Measurements from ENCODE around the gene DPH3.

DPH3 gene

DNA sequence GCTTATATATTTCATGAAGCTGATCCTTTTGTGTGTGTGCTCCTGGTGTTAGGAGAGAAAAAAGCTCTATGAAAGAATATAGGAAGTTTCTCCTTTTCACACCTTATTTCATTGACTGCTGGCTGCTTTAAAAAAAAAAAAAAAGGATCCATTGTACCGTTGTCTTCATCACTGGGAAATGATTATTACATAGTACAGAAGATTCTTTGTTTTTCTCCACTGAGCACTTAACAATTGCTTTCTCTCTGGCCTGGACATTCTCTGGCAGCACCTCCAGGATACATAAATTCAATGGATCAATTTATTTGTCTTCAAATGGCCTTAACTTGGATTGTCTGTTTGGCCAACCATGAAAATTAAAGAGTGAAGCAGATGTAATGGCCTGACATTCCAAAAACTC is 37.2 kb downstream of the DPH3 start:
- no peak for DNase-seq

DNA sequence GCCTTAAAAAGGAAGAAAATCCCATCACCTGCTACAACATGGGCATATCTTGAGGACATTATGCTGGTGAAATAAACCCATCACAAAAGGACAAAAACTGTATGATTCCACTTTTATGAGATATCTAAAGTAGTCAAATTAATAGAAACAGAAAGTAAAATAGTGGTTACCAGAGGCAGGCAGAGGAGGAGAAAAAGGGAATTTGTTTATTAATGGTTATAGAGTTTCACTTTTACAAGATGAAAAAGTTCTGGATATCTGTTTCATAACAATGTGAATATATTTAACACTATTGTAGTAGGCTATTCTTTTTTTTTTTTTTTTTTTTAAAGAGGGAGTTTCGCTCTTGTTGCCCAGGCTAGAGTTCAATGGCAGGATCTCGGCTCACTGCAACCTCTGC is 40.4 kb downstream of the DPH3 start:
- no peak for DNase-seq

DNA sequence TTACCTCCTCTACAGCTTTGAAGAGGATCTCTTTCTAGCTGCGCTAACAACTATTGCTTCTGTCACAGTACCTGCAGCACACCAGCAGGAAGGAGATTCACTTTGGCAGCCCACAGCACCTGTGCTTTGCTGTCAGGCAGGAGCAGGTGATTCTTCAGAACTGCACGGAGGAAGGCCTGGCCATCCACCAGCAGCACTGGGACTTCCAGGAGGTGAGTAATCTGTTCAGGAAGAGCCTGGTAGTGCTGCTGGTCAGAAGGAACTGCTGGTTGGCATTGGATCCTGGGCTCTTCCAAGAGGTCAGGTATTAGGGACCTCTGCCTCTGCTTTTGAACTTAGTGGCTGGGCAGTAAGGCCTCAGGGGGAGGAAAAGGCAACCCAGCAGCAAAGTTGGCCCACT is 42.2 kb downstream of the DPH3 start:
- DNase-seq: no peak

DNA sequence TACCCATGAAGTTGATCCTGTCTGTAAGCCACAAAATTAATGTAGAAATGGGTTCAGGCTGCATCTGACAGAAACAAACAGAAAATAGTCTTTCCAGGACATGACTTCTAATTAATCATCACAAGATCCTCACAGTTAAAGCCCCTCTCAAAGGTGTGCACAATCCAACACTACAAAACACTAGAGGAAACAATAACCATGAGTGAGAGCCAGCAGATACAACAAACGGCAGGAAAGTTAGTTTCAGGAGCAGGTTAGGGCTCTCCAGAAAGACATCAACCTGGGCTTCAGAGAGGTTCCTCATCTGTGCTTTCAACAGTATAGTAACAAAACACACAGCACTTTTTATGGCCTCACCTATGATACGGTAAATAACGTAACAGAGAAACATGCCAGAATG is 42.8 kb downstream of the DPH3 start:
- no peak for DNase-seq

DNA sequence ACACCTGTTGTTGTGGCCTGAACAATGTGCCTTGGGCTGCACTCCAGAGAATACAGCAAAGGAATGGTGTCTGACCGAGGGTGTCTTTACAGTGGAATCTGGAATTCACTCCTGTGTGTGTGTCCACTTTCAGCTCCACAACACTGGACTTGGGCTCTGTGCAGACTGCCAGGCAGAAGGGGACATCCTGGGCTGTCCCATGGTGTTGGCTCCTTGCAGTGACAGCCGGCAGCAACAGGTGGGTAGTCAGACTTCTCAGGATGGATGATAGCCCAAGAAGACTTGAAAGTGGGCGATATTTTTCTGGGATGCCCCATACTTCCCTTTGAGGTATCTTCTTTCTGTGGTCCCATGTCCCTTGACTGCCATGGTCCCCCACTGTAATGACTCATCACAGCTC is 45.0 kb downstream of the DPH3 start:
- no peak for DNase-seq

DNA sequence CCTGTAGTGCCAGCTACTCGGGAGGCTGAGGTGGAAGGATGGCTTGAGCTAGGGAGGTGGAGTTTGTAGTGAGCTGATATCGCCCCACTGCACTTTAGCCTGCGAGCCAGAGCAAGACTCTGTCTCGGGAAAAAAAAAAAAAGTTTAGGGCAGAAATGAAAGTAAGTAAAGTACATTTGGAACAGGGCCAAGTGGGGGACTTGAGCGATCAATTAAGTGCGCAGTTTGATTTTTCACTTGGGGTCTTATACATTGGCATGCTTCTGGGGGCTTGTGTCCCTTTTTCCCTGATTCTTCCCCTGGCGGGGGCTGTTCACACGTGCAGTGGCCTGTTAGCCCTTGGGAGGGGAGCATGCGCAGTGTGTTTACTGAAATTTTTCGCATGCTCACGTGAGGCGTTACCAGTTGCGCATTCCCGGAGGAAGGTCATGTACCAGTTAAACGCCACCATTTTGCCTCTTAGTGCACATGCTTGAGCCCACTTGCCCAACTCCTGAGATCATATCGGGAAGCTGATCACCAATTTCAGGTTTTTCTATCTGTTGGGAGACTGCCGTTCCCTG is 48.3 kb downstream of the DPH3 start:
- no peak for DNase-seq

DNA sequence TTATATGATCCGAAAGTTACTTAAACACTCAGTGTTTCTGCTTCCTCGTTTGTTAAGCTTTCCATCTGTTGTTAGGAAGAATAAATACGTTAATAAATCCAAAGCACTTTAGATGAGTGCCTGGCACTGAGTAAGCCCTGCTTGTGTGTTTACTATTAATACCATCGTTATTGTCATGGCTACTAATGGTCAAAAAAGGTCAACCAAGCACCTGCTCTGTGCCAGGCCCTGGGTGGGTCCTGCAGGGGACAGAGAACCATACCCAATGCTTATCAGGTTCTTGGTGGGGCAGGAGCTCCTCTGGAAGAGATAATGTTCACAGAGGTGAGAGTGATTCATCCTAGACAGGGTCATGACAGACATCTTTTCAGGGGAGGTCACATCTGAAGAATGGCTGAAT is 50.4 kb downstream of the DPH3 start:
- no peak for DNase-seq

DNA sequence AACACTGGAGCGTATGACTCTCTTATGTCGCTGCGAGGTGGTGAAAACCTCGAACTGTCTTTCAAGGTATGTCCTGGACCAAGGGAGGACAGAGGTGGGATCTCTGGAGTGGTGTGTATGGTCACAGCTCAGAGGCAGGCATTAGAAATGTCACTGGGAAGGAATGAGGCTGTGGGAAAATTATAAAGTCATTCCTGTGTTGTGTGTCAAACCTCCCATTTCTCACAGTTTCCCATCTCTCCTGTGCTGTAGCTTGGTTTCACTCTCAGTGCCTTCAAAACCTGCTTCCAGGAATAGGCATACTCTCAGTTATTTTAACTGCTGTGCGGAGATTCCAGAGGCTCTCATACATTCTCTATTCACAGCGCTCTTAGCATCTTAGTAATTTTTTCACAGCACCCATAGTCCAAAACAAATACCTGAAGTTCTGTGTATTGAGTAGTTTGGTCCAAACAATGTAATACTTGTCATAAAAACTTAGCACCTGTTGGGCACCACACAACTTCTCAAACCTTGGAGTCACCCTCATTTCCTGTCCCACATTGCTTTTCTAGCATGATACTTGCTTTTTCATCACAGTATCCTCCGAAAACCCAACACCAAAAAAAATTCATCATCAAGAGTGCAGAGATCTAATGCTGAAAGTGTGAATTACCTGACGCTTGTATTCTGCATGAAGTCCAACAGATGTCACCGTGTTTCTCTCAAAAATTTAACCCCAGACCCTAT is 53.4 kb downstream of the DPH3 start:
- DNase-seq: no peak
